ENCODE measurements around the gene BSDC1. TPM values are rescaled to one million over a fixed set of nuclear protein-coding genes. Genes with fewer than 3 reads are reported as not detected.

Gene BSDC1
- total and polyA plus RNA-seq, 2 of the 13 experiments (the other 11 are each of a cell fraction or from before 2014, with no cell fraction given): 40.3 to 64.2 TPM

DNA sequence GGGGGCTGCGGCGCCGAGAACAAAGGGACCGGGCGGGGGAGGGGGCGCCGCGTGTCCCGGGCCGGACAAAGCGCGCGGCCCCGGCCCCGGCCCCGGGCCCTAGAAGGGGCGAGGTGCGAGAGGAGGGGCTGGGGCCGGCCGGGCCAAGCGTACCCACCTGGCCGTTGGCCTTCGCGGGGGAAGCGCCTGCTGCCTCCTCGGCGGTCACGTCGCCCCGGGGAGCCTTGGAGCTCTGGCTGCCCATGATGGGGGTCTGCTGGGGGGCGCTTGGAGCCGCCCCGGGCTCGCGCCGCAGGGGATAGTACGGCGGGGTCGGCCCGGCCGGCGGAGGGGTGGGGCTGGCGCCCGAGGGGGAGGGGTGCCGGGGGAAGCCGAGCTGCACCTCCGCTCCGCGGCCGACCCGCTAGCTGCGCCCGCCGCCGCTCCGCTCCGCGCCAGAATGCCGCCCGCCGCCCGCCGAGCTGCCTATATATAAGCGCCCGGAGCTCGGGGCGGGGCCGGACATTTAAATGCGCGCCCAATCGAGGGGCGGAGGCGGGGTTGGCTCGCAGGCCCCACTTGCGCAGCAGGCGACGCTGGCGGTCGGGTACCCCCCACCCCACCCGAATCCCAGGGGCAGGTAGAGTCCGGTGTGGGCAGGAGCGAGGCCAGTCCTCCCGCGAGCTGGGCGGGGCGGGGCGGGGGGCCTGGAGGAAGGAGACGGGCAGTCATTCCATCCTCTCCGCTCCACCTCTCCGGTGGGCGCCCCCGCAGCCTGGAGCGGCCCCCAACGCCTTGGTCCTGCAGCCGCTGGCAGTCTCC lies 58.3 kb downstream of the BSDC1 start, which contains the start of gene MARCKSL1 (continued):
- TF ChIP-seq, protein P1, sequence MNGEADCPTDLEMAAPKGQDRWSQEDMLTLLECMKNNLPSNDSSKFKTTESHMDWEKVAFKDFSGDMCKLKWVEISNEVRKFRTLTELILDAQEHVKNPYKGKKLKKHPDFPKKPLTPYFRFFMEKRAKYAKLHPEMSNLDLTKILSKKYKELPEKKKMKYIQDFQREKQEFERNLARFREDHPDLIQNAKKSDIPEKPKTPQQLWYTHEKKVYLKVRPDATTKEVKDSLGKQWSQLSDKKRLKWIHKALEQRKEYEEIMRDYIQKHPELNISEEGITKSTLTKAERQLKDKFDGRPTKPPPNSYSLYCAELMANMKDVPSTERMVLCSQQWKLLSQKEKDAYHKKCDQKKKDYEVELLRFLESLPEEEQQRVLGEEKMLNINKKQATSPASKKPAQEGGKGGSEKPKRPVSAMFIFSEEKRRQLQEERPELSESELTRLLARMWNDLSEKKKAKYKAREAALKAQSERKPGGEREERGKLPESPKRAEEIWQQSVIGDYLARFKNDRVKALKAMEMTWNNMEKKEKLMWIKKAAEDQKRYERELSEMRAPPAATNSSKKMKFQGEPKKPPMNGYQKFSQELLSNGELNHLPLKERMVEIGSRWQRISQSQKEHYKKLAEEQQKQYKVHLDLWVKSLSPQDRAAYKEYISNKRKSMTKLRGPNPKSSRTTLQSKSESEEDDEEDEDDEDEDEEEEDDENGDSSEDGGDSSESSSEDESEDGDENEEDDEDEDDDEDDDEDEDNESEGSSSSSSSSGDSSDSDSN (CRISPR knock-in tag; IDR thresholded peaks at IDR 0.05): peak; percentile 73
- no peak for TF ChIP-seq POGZ (CRISPR knock-in tag; IDR thresholded peaks at IDR 0.05)
- TF ChIP-seq ZNF263 (CRISPR knock-in tag; IDR thresholded peaks at IDR 0.05): peak; percentile 82
- peak; percentile 51; the same call in 1 of the 2 replicates for TF ChIP-seq KAT7 (CRISPR knock-in tag; IDR thresholded peaks at IDR 0.05; ENCODE audit: borderline replicate concordance)
- no peak for TF ChIP-seq HDAC6 (IDR thresholded peaks at IDR 0.05; ENCODE audit: low read depth, low read length)
- TF ChIP-seq NCOA2 (CRISPR knock-in tag; IDR thresholded peaks at IDR 0.05): 0 out of 2 replicates have a peak, but pooled peaks have one; percentile 4
- TF ChIP-seq ZSCAN21 (CRISPR knock-in tag; IDR thresholded peaks at IDR 0.05; ENCODE audit: borderline replicate concordance): no peak
- TF ChIP-seq ZNF749 (CRISPR knock-in tag; IDR thresholded peaks at IDR 0.05; ENCODE audit: borderline replicate concordance): peak; percentile 61; the same call in 1 of the 2 replicates
- TF ChIP-seq SRSF1 (optimal IDR thresholded peaks at IDR 0.05; ENCODE audit: low read depth, low read length): peak; percentile 75
- TF ChIP-seq POLR2A (IDR thresholded peaks at IDR 0.05; ENCODE audit: insufficient read depth in 1 of 2, low read depth in 2 of 2, low read length in 2 of 2): peak; percentile 91 to 93
- peak; percentile 21; the same call in 1 of the 2 replicates for TF ChIP-seq KAT8 (CRISPR knock-in tag; IDR thresholded peaks at IDR 0.05)
- TF ChIP-seq NFIB (CRISPR knock-in tag; IDR thresholded peaks at IDR 0.05; ENCODE audit: borderline replicate concordance): no peak
- peak; percentile 94 for TF ChIP-seq GTF2F1 (IDR thresholded peaks at IDR 0.05; ENCODE audit: low read length)
- TF ChIP-seq MXD4 (CRISPR knock-in tag; IDR thresholded peaks at IDR 0.05): no peak
- no peak for TF ChIP-seq ETV5 (CRISPR knock-in tag; IDR thresholded peaks at IDR 0.05; ENCODE audit: borderline replicate concordance)
- no peak for TF ChIP-seq ZNF713 (CRISPR knock-in tag; IDR thresholded peaks at IDR 0.05)
- TF ChIP-seq HNRNPLL (IDR thresholded peaks at IDR 0.05; ENCODE audit: low read depth, low read length, poor library complexity, severe bottlenecking): peak; percentile 88
- no peak for TF ChIP-seq ZNF343 (CRISPR knock-in tag; IDR thresholded peaks at IDR 0.05)
- TF ChIP-seq KDM3A (CRISPR knock-in tag; IDR thresholded peaks at IDR 0.05; ENCODE audit: low read depth): peak; percentile 41; the same call in 1 of the 2 replicates
- no peak for TF ChIP-seq NONO (IDR thresholded peaks at IDR 0.05)
- peak; percentile 58 for TF ChIP-seq NONO (CRISPR knock-in tag; conservative IDR thresholded peaks at IDR 0.05)
- peak; percentile 97 for TF ChIP-seq RBM39 (IDR thresholded peaks at IDR 0.05; ENCODE audit: low read depth, low read length, poor library complexity, severe bottlenecking)
- TF ChIP-seq, protein P2, sequence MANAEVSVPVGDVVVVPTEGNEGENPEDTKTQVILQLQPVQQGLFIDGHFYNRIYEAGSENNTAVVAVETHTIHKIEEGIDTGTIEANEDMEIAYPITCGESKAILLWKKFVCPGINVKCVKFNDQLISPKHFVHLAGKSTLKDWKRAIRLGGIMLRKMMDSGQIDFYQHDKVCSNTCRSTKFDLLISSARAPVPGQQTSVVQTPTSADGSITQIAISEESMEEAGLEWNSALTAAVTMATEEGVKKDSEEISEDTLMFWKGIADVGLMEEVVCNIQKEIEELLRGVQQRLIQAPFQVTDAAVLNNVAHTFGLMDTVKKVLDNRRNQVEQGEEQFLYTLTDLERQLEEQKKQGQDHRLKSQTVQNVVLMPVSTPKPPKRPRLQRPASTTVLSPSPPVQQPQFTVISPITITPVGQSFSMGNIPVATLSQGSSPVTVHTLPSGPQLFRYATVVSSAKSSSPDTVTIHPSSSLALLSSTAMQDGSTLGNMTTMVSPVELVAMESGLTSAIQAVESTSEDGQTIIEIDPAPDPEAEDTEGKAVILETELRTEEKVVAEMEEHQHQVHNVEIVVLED (CRISPR knock-in tag; IDR thresholded peaks at IDR 0.05; ENCODE audit: borderline replicate concordance): peak; percentile 45; the same call in 1 of the 2 replicates
- TF ChIP-seq, protein P3, sequence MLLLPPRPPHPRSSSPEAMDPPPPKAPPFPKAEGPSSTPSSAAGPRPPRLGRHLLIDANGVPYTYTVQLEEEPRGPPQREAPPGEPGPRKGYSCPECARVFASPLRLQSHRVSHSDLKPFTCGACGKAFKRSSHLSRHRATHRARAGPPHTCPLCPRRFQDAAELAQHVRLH (CRISPR knock-in tag; IDR thresholded peaks at IDR 0.05; ENCODE audit: borderline replicate concordance, low read depth): peak; percentile 36; the same call in 1 of the 2 replicates
- TF ChIP-seq, protein P4, sequence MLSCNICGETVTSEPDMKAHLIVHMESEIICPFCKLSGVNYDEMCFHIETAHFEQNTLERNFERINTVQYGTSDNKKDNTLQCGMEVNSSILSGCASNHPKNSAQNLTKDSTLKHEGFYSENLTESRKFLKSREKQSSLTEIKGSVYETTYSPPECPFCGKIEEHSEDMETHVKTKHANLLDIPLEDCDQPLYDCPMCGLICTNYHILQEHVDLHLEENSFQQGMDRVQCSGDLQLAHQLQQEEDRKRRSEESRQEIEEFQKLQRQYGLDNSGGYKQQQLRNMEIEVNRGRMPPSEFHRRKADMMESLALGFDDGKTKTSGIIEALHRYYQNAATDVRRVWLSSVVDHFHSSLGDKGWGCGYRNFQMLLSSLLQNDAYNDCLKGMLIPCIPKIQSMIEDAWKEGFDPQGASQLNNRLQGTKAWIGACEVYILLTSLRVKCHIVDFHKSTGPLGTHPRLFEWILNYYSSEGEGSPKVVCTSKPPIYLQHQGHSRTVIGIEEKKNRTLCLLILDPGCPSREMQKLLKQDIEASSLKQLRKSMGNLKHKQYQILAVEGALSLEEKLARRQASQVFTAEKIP (CRISPR knock-in tag; IDR thresholded peaks at IDR 0.05; ENCODE audit: borderline replicate concordance): no peak

Measured in HepG2 (cell line).